ENCODE data around the gene PKP1.

PKP1 gene

GRCh38 chr1:201358596-201358995 is 75.3 kb downstream of the PKP1 start:
- DNase-seq (ENCODE audit: low spot score): no peak
- in situ Hi-C loops (cut with MboI; ENCODE audit: low sequenced_read_pairs, unreplicated experiment): no loop called here
- no peak for TF ChIP-seq CTCF (IDR thresholded peaks at IDR 0.05; ENCODE audit: borderline replicate concordance, control extremely low read depth, extremely low read depth, insufficient read depth, missing control alignments)

- in situ Hi-C loops (cut with MboI; ENCODE audit: low sequenced_read_pairs, unreplicated experiment): no loop called here
- DNase-seq (ENCODE audit: low spot score): no peak
- TF ChIP-seq CTCF (IDR thresholded peaks at IDR 0.05; ENCODE audit: borderline replicate concordance, control extremely low read depth, extremely low read depth, insufficient read depth, missing control alignments): no peak
Observed at GRCh38 chr1:201359031-201359872, 75.9 kb downstream of the PKP1 start.

- in situ Hi-C loops (cut with MboI; ENCODE audit: low sequenced_read_pairs, unreplicated experiment): no loop called here
- TF ChIP-seq CTCF (IDR thresholded peaks at IDR 0.05; ENCODE audit: borderline replicate concordance, control extremely low read depth, extremely low read depth, insufficient read depth, missing control alignments): no peak
- DNase-seq (ENCODE audit: low spot score): no peak
Observed at GRCh38 chr1:201359873-201360210, 76.5 kb downstream of the PKP1 start.

GRCh38 chr1:201360486-201360885 is 77.2 kb downstream of the PKP1 start:
- no peak for DNase-seq (ENCODE audit: low spot score)
- in situ Hi-C loops (cut with MboI; ENCODE audit: low sequenced_read_pairs, unreplicated experiment): no loop called here
- no peak for TF ChIP-seq CTCF (IDR thresholded peaks at IDR 0.05; ENCODE audit: borderline replicate concordance, control extremely low read depth, extremely low read depth, insufficient read depth, missing control alignments)

GRCh38 chr1:201360901-201361651 is 77.8 kb downstream of the PKP1 start:
- in situ Hi-C loops (cut with MboI; ENCODE audit: low sequenced_read_pairs, unreplicated experiment): no loop called here
- no peak for DNase-seq (ENCODE audit: low spot score)
- no peak for TF ChIP-seq CTCF (IDR thresholded peaks at IDR 0.05; ENCODE audit: borderline replicate concordance, control extremely low read depth, extremely low read depth, insufficient read depth, missing control alignments)

GRCh38 chr1:201361652-201362504 is 78.6 kb downstream of the PKP1 start:
- in situ Hi-C loops (cut with MboI; ENCODE audit: low sequenced_read_pairs, unreplicated experiment): no loop called here
- TF ChIP-seq CTCF (IDR thresholded peaks at IDR 0.05; ENCODE audit: borderline replicate concordance, control extremely low read depth, extremely low read depth, insufficient read depth, missing control alignments): peak; percentile 70
- peak; percentile 89 for DNase-seq (ENCODE audit: low spot score)

All from GM13976 (cell line).